NT2/D1 (cell line): Measurements from ENCODE around the gene SLC26A3.

Experiments
- SUZ12 ChIP-seq: IDR thresholded peaks from 2 replicates; pipeline ENCODE4 v1.6.1; 2011; ENCODE audit not compliant: insufficient read length, insufficient read depth; ENCODE audit errors: extremely low read depth
- YY1 ChIP-seq: IDR thresholded peaks from 2 replicates; pipeline ENCODE4 v1.6.1; 2011; ENCODE audit not compliant: insufficient read length, insufficient read depth
- ZNF274 ChIP-seq: IDR thresholded peaks from 2 replicates; pipeline ENCODE4 v1.6.1; 2011; ENCODE audit warnings: mild to moderate bottlenecking, low read depth, low read length

DNA sequence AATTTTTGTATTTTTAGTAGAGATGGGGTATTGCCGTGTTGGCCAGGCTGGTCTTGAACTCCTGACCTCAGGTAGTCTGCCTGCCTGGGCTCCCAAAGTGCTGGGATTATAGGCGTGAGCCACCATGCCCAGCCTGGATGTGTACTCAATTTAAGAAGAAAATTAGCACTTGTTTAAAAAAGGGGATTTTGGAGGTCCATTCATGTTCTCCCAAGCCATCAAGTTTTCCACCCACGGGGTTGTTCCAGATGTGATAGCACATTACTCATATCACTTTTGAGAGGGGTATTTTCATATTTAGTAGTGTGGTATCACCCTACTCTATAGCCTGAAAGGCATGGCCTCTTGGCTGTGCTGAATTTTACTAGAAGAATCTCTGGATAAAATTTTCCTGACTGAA lies 10.5 kb upstream of the SLC26A3 start:
- no peak for TF ChIP-seq YY1
- no peak for TF ChIP-seq ZNF274
- TF ChIP-seq SUZ12: no peak
